MCF 10A (cell line): ENCODE data around the gene SLC9A5. TPM values are rescaled to one million over a fixed set of nuclear protein-coding genes. Genes with fewer than 3 reads are reported as not detected.

Experiments
- BruUV-seq: library from RNA; stranded (reverse); fragments of 400-500 nt; replicated peaks from 2 replicates; lab custom pipeline; 2021; lab: Mats Ljungman, UMichigan
- CTCF ChIA-PET: fragments of 300-600 bp; sonication (Branson Sonifier 250); formaldehyde crosslinking; extraction: SDS; loops from one replicate; lab custom pipeline; 2021; ENCODE audit warnings: antibody characterized with exemption, inconsistent platforms; lab: Yijun Ruan, JAX
- POLR2A ChIA-PET: fragments of 300-600, 350-650 bp; sonication (Branson Sonifier 250); formaldehyde crosslinking; extraction: SDS; loops from one replicate; lab custom pipeline; 2020; ENCODE audit warnings: antibody characterized with exemption, inconsistent platforms; lab: Yijun Ruan, JAX
- DNase-seq: peaks from one replicate; pipeline ENCODE4 v3.0.0-alpha.2; 2018; ENCODE audit not compliant: unreplicated experiment
- H3K27ac Mint-ChIP-seq: one replicate; pipeline ENCODE4 v1.8.0; 2022; ENCODE audit warnings: mild to moderate bottlenecking, low read depth, mixed read lengths; ENCODE audit not compliant: unreplicated experiment
- H3K27me3 Mint-ChIP-seq: one replicate; pipeline ENCODE4 v1.8.0; 2022; ENCODE audit warnings: mixed read lengths; ENCODE audit not compliant: insufficient read depth, unreplicated experiment
- H3K36me3 Mint-ChIP-seq: one replicate; pipeline ENCODE4 v1.8.0; 2022; ENCODE audit warnings: mild to moderate bottlenecking, moderate library complexity, mixed read lengths; ENCODE audit not compliant: insufficient read depth, unreplicated experiment
- H3K4me1 Mint-ChIP-seq: one replicate; pipeline ENCODE4 v1.8.0; 2022; ENCODE audit warnings: mixed read lengths; ENCODE audit not compliant: insufficient read depth, unreplicated experiment
- H3K4me3 Mint-ChIP-seq: one replicate; pipeline ENCODE4 v1.8.0; 2022; ENCODE audit warnings: mild to moderate bottlenecking, moderate library complexity, mixed read lengths; ENCODE audit not compliant: unreplicated experiment
- H3K9me3 Mint-ChIP-seq: one replicate; pipeline ENCODE4 v1.8.0; 2022; ENCODE audit warnings: mixed read lengths; ENCODE audit not compliant: unreplicated experiment
- CTCF ChIP-seq: fragments of 200-600 bp; IDR thresholded peaks from one replicate; pipeline ENCODE4 v1.8.0; 2022; ENCODE audit warnings: antibody characterized with exemption, mild to moderate bottlenecking; ENCODE audit not compliant: unreplicated experiment
- intact Hi-C: fragments of 100-400 bp; cut with micrococcal nuclease; formaldehyde crosslinking; loops from 2 replicates; pipeline ENCODE4 v1.14.1; 2022
- total RNA-seq: library from RNA; stranded (reverse); gene quantifications from 2 replicates; pipeline ENCODE4 v1.2.3, GENCODE V29; 2022

The SLC9A5 gene
- total RNA-seq, 1 experiment from 2014 or later: 0.40 TPM

- H3K4me1 Mint-ChIP-seq: peaks cover 28% of the 10 kb centered on the region
- no peaks in the 10 kb centered on the region for H3K27me3 Mint-ChIP-seq
- DNase-seq: peak; percentile 81
- peak overlapping the region; percentile 66 for H3K27ac Mint-ChIP-seq
- peaks cover 27% of the 10 kb centered on the region for H3K36me3 Mint-ChIP-seq
- ChIA-PET POLR2A (interaction anchor here (0.7 to 9.4 kb wide), 23 partner anchors 9 to 271 kb away, joined by 3 to 87 read pairs (median 5); partner anchors contain the start of genes ELMO3, FBXL8, FHOD1 and NOL3), CTCF (interaction anchor here (0.5 to 4.4 kb wide), 8 partner anchors 10 to 312 kb away, joined by 3 to 29 read pairs (median 3); partner anchors contain the start of genes ELMO3 and TMEM208)
- H3K9me3 Mint-ChIP-seq: no peaks in the 10 kb centered on the region
- TF ChIP-seq CTCF: no peak
- H3K4me3 Mint-ChIP-seq: peak overlapping the region; percentile 47
- intact Hi-C loops: no loop called here
- no TSS peak for BruUV-seq
Observed at GRCh38 chr16:67207249-67208091, 41.3 kb upstream of the SLC9A5 start.

- Mint-ChIP-seq H3K27ac (peak overlapping the region; percentile 66), H3K27me3 (no peaks in the 10 kb centered on the region)
Observed at GRCh38 chr16:67208154-67208896, 40.5 kb upstream of the SLC9A5 start.

GRCh38 chr16:67209565-67209964 is 39.2 kb upstream of the SLC9A5 start:
- BruUV-seq: no TSS peak
- CTCF ChIA-PET: interaction anchor here (0.6 to 4.4 kb wide), 5 partner anchors 9 to 1896 kb away, joined by 3 to 29 read pairs (median 3); partner anchors contain the start of gene ELMO3

More at GRCh38 chr16:67208154-67208896, 40.5 kb upstream of the SLC9A5 start:
- ChIA-PET CTCF (interaction anchor here (0.5 to 4.4 kb wide), 7 partner anchors 10 to 243 kb away, joined by 3 to 29 read pairs (median 3); partner anchors contain the start of genes ELMO3 and TMEM208), POLR2A (interaction anchor here (0.7 to 9.4 kb wide), 17 partner anchors 10 to 272 kb away, joined by 3 to 87 read pairs (median 4); partner anchors contain the start of genes ELMO3, FBXL8, MATCAP1 and TMEM208)
- Mint-ChIP-seq H3K4me1 (peaks cover 35% of the 10 kb centered on the region), H3K9me3 (no peaks in the 10 kb centered on the region), H3K4me3 (peak overlapping the region; percentile 47), H3K36me3 (peaks cover 27% of the 10 kb centered on the region)
- intact Hi-C loops: no loop called here
- DNase-seq: no peak
- no TSS peak for BruUV-seq
- TF ChIP-seq CTCF: no peak

More at GRCh38 chr16:67209565-67209964, 39.2 kb upstream of the SLC9A5 start:
- H3K4me1 Mint-ChIP-seq: peaks cover 36% of the 10 kb centered on the region
- no peak overlapping the region for H3K4me3 Mint-ChIP-seq
- H3K36me3 Mint-ChIP-seq: peaks cover 20% of the 10 kb centered on the region
- POLR2A ChIA-PET: interaction anchor here (1.1 to 9.4 kb wide), 3 partner anchors 17 to 37 kb away, joined by 3 to 87 read pairs (median 4); partner anchors contain the start of genes MATCAP1 and TMEM208
- H3K9me3 Mint-ChIP-seq: no peaks in the 10 kb centered on the region
- no peaks in the 10 kb centered on the region for H3K27me3 Mint-ChIP-seq
- DNase-seq: no peak
- TF ChIP-seq CTCF: no peak
- intact Hi-C loops: no loop called here
- no peak overlapping the region for H3K27ac Mint-ChIP-seq
